WTC11 (cell line): ENCODE measurements around the gene RNF11.

Source experiments
- ATF2 ChIP-seq: sonication (generic); formaldehyde crosslinking; IDR thresholded peaks from 2 replicates; pipeline ENCODE4 v1.8.1; 2022; ENCODE audit warnings: low read depth, missing genetic modification reagents, borderline replicate concordance
- ATF3 ChIP-seq: sonication (generic); formaldehyde crosslinking; conservative IDR thresholded peaks from 2 replicates; pipeline ENCODE4 v1.8.1; 2022; ENCODE audit warnings: mild to moderate bottlenecking, missing genetic modification reagents
- CREB1 ChIP-seq: sonication (generic); formaldehyde crosslinking; IDR thresholded peaks from 2 replicates; pipeline ENCODE4 v1.8.0; 2023; ENCODE audit warnings: mild to moderate bottlenecking, missing genetic modification reagents
- NR3C1 ChIP-seq: sonication (generic); formaldehyde crosslinking; conservative IDR thresholded peaks from 2 replicates; pipeline ENCODE4 v1.8.1; 2023; ENCODE audit warnings: low read depth, mild to moderate bottlenecking, missing genetic modification reagents
- RELA ChIP-seq: sonication (generic); formaldehyde crosslinking; IDR thresholded peaks from 2 replicates; pipeline ENCODE4 v1.8.1; 2022; ENCODE audit warnings: missing genetic modification reagents, mild to moderate bottlenecking, borderline replicate concordance
- SP1 ChIP-seq: sonication (generic); formaldehyde crosslinking; conservative IDR thresholded peaks from 2 replicates; pipeline ENCODE4 v1.8.1; 2022; ENCODE audit warnings: missing genetic modification reagents
- STAT6 ChIP-seq: sonication (generic); formaldehyde crosslinking; conservative IDR thresholded peaks from 2 replicates; pipeline ENCODE4 v1.8.1; 2023; ENCODE audit warnings: mild to moderate bottlenecking, low read depth, missing genetic modification reagents, moderate library complexity
- TCF7 ChIP-seq: sonication (generic); formaldehyde crosslinking; IDR thresholded peaks from 2 replicates; pipeline ENCODE4 v1.8.0; 2022; ENCODE audit warnings: mild to moderate bottlenecking, low read depth, missing genetic modification reagents, moderate library complexity
- USF1 ChIP-seq: sonication (generic); formaldehyde crosslinking; IDR thresholded peaks from 2 replicates; pipeline ENCODE4 v1.8.0; 2022; ENCODE audit warnings: mild to moderate bottlenecking, missing genetic modification reagents
- USF2 ChIP-seq: sonication (generic); formaldehyde crosslinking; IDR thresholded peaks from 2 replicates; pipeline ENCODE4 v1.8.1; 2023; ENCODE audit warnings: mild to moderate bottlenecking, missing genetic modification reagents, moderate library complexity
- TF ChIP-seq, protein P1 (sequence below): sonication (generic); formaldehyde crosslinking; IDR thresholded peaks from 2 replicates; pipeline ENCODE4 v1.8.1; 2022; ENCODE audit warnings: mild to moderate bottlenecking, moderate library complexity, missing genetic modification reagents
- TF ChIP-seq, protein P2 (sequence below): fragments of 200-600 bp; IDR thresholded peaks from 2 replicates; pipeline ENCODE4 v1.8.0; 2022; ENCODE audit warnings: antibody characterized with exemption
- TF ChIP-seq, protein P3 (sequence below): sonication (generic); formaldehyde crosslinking; IDR thresholded peaks from 2 replicates; pipeline ENCODE4 v1.8.0; 2022; ENCODE audit warnings: mild to moderate bottlenecking, missing genetic modification reagents
- TF ChIP-seq, protein P4 (sequence below): sonication (generic); formaldehyde crosslinking; IDR thresholded peaks from 2 replicates; pipeline ENCODE4 v1.8.0; 2022; ENCODE audit warnings: missing genetic modification reagents

DNA sequence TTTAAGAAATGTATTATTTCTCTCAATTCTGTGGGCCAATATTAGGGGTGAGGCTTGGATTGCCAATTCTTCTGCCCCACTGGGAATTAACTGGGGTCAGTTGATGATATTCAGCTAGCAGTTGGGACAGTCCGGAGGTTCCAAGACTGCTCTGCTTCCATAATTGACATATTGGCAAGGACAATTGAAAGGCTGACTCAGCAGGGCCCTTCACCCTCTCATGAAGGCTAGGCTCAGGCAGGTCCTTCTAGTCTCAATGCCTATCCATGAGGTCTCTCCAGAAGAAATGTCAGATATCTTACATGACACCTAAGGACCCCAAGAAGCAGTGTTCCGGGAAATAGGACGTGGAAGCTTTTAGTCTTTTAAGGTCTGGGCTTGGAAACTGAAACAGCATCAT lies 13.3 kb upstream of the RNF11 start:
- TF ChIP-seq, protein P1, sequence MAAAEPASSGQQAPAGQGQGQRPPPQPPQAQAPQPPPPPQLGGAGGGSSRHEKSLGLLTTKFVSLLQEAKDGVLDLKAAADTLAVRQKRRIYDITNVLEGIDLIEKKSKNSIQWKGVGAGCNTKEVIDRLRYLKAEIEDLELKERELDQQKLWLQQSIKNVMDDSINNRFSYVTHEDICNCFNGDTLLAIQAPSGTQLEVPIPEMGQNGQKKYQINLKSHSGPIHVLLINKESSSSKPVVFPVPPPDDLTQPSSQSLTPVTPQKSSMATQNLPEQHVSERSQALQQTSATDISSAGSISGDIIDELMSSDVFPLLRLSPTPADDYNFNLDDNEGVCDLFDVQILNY (CRISPR knock-in tag), result no peak
- TF ChIP-seq, protein P2, sequence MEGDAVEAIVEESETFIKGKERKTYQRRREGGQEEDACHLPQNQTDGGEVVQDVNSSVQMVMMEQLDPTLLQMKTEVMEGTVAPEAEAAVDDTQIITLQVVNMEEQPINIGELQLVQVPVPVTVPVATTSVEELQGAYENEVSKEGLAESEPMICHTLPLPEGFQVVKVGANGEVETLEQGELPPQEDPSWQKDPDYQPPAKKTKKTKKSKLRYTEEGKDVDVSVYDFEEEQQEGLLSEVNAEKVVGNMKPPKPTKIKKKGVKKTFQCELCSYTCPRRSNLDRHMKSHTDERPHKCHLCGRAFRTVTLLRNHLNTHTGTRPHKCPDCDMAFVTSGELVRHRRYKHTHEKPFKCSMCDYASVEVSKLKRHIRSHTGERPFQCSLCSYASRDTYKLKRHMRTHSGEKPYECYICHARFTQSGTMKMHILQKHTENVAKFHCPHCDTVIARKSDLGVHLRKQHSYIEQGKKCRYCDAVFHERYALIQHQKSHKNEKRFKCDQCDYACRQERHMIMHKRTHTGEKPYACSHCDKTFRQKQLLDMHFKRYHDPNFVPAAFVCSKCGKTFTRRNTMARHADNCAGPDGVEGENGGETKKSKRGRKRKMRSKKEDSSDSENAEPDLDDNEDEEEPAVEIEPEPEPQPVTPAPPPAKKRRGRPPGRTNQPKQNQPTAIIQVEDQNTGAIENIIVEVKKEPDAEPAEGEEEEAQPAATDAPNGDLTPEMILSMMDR, result no peak
- TF ChIP-seq USF2 (CRISPR knock-in tag) (no peak), STAT6 (CRISPR knock-in tag) (no peak), RELA (CRISPR knock-in tag) (no peak), CREB1 (CRISPR knock-in tag) (no peak), TCF7 (CRISPR knock-in tag) (no peak), ATF3 (CRISPR knock-in tag) (no peak), ATF2 (CRISPR knock-in tag) (no peak), SP1 (CRISPR knock-in tag) (no peak), USF1 (no peak), NR3C1 (CRISPR knock-in tag) (no peak)
- TF ChIP-seq, protein P3, sequence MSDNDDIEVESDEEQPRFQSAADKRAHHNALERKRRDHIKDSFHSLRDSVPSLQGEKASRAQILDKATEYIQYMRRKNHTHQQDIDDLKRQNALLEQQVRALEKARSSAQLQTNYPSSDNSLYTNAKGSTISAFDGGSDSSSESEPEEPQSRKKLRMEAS (CRISPR knock-in tag), result no peak
- TF ChIP-seq, protein P4, sequence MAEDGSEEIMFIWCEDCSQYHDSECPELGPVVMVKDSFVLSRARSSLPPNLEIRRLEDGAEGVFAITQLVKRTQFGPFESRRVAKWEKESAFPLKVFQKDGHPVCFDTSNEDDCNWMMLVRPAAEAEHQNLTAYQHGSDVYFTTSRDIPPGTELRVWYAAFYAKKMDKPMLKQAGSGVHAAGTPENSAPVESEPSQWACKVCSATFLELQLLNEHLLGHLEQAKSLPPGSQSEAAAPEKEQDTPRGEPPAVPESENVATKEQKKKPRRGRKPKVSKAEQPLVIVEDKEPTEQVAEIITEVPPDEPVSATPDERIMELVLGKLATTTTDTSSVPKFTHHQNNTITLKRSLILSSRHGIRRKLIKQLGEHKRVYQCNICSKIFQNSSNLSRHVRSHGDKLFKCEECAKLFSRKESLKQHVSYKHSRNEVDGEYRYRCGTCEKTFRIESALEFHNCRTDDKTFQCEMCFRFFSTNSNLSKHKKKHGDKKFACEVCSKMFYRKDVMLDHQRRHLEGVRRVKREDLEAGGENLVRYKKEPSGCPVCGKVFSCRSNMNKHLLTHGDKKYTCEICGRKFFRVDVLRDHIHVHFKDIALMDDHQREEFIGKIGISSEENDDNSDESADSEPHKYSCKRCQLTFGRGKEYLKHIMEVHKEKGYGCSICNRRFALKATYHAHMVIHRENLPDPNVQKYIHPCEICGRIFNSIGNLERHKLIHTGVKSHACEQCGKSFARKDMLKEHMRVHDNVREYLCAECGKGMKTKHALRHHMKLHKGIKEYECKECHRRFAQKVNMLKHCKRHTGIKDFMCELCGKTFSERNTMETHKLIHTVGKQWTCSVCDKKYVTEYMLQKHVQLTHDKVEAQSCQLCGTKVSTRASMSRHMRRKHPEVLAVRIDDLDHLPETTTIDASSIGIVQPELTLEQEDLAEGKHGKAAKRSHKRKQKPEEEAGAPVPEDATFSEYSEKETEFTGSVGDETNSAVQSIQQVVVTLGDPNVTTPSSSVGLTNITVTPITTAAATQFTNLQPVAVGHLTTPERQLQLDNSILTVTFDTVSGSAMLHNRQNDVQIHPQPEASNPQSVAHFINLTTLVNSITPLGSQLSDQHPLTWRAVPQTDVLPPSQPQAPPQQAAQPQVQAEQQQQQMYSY, result no peak
